HG03460 (cell line): ENCODE measurements around the gene FAM107B.

Experiments
- ATAC-seq: cut with Tn5 transposase; IDR thresholded peaks from one replicate; pipeline ENCODE4 v1.9.1; 2021; ENCODE audit not compliant: unreplicated experiment

The FAM107B gene

DNA sequence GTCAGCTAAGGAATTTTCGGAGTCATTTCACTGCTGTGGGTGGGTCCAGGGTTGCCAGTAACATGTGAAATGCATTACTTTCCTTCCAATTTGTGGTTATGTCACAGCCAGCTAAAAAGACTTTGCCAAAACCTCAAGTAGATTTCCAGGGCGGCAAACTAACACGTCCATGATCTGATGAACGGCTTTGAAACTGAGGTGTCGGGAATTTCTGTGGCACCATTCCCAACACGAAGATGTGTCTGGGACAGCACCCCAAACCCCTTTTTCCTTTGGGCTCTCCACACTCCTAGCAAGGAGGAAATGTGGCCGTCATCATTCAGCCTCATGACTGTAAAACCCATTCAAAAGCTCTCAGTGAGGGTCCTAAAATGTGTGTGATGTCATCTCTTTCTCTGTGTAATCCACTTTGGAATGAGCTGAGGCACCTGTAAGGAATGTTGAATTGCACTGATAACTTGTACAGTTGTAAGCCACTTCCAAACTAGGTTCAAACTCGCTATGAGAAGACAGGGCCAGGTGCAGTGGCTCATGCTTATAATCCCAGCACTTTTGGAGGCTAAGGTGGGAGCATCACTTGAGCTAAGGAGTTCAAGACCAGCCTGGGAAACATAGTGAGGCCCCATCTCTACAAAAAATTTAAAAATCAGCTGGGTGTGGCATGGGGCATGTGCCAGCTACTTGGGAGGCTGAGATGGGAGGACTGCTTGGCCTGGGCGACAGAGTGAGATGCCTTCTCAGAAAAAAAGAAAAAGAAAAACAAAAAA is 297.9 kb downstream of the FAM107B start:
- ATAC-seq: no peak

DNA sequence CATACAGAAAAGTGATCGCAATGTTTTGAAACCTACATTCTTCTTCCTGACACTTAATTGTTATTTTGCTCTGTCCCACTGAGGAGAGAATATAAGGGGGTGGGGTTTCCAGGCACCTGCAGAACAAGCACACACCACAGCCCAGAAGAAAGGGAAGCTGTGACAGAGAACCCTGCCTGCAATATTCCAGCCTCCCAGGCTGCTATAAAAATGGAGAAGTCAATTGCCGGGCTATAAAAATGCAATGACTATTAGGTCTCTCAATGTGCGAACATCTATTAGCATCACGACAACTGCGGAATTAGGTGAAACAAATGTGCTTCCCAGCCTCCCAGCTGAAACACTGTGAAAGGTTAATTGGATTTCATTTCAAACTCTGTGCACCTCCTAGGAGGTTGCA is 298.7 kb downstream of the FAM107B start:
- ATAC-seq: no peak

DNA sequence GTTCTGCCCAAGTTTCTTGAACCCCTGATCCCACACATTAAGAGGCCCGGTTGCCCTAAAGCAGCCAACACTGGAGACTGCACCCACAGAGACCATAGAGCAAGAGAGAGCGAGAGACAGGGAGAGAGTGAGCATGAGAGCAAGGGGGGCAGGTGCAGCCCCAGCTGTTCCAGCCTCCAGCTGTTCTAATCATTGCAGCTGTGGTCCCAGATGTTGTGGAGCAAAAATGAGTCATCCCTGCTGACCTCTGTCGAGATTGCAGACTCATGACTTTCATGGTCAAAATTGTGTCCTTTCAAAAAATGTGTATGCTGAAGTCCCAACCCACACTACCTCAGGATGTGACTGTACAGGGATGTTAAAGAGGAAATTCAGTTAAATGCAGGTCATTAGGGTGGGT is 300.0 kb downstream of the FAM107B start:
- no peak for ATAC-seq

DNA sequence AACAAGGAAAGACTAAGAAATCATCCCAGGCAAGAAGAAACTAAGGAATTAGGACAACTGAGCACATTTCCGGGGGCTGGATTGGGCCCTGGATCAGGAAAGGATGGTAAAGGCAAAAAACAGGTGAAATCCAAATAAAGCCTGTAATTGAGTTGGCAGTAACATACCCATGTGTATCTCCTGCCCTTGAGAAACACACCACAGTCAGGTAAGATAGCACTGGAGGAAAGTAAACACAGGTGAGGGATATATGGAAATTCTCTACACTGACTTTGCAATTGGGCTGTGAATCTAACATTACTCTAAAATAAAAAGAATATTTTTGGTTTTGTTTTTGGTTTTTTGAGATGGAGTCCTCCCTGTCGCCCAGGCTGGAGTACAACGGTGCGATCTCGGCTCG is 303.8 kb downstream of the FAM107B start:
- no peak for ATAC-seq

DNA sequence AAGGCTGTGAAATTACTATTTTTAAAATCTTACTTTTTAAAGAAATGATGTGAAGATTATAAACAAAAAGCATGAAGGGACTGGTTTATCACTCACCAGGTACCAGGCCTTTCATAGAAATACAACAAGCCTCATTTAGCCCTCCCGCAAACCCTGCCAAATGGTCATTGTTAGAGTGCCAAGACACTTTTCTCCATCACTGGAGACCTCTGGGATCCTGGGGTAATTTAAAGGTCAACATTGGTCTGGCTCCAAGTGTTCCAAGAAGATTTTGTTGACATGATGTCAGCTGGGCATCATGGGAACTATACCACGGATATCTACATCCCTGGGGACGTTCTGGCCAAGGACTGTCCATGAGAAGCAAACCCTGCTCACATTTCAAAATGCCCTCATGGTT is 306.0 kb downstream of the FAM107B start:
- no peak for ATAC-seq
